Dorsolateral prefrontal cortex (tissue), 118 donors: Measurements from ENCODE around the gene TXNDC5. TPM values are rescaled to one million over a fixed set of nuclear protein-coding genes. Genes with fewer than 3 reads are reported as not detected.

Experiments used
- total RNA-seq, 120 experiments: library from RNA; stranded (reverse); gene quantifications; one replicate each; pipeline versions ENCODE4 v1.2.3 to v1.2.4, GENCODE V29; 2022

Gene TXNDC5
- total RNA-seq, 120 experiments from 2014 or later: 15.5 to 55.1 (median 26.9) TPM

Other genes starting within 250 kb of the TXNDC5 start
- gene BMP6, start 184.7 kb downstream of the TXNDC5 start, total RNA-seq: 10 to 100 TPM in 6 of 120 experiments, 1 to 10 TPM in 113, under 1 TPM in 1; 0.64 to 18.3 (median 4.1) TPM
- 10 to 100 TPM in 40 of 120 experiments, 1 to 10 TPM in 80; 5.4 to 16.1 (median 9.1) TPM for gene BLOC1S5, start 153.6 kb upstream of the TXNDC5 start, total RNA-seq
- 10 to 100 TPM; 10.6 to 36.7 (median 24.2) TPM for gene EEF1E1, start 191.8 kb upstream of the TXNDC5 start, total RNA-seq